ENCODE results near the gene ANKZF1.

DNA sequence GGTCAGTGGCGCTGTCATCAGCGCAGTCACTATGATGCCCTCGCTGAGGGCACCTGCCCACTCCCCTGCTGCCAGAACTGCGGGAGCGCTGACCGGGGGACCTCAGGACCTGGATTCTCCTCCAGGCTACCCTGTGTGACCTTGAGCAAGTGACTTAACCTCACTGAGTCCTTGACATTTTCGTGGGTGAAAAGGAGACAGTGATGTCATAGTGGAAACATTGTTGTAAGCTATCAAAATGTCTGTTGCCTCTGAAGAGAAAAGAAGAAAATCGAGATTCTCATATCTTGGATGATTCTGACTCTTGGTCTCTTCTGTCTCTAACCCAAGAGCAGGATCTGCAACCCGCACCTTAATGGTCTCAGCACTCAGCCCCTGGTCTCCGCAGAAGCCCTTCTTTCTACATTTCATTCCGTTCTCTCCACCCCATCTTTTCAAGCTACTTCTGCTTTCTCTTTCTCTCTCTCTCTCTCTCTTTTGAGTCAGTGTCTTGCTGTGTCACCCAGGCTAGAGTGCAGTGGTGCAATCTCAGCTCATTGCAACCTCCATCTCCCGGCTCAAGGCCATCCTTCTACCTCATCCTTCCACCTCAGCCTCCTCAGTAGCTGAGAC is 25.1 kb downstream of the ANKZF1 start:
- TF ChIP-seq, protein P1, sequence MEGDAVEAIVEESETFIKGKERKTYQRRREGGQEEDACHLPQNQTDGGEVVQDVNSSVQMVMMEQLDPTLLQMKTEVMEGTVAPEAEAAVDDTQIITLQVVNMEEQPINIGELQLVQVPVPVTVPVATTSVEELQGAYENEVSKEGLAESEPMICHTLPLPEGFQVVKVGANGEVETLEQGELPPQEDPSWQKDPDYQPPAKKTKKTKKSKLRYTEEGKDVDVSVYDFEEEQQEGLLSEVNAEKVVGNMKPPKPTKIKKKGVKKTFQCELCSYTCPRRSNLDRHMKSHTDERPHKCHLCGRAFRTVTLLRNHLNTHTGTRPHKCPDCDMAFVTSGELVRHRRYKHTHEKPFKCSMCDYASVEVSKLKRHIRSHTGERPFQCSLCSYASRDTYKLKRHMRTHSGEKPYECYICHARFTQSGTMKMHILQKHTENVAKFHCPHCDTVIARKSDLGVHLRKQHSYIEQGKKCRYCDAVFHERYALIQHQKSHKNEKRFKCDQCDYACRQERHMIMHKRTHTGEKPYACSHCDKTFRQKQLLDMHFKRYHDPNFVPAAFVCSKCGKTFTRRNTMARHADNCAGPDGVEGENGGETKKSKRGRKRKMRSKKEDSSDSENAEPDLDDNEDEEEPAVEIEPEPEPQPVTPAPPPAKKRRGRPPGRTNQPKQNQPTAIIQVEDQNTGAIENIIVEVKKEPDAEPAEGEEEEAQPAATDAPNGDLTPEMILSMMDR (IDR thresholded peaks at IDR 0.05; ENCODE audit: low read length): no peak; the same call in 1 of the 2 replicates
- TF ChIP-seq EZH2 (IDR thresholded peaks at IDR 0.05; ENCODE audit: borderline replicate concordance, low read length): no peak
